NOMO-1 treated with DMSO at 0.1 percent for 48 hours (cell line): Measurements from ENCODE around the gene MCEMP1.

Source experiments
- DNase-seq: peaks from one replicate; lab custom pipeline; 2025; ENCODE audit not compliant: unreplicated experiment; lab: John Stamatoyannopoulos, UW

MCEMP1 gene

GRCh38 chr19:7692417-7693088, 15.7 kb downstream of the MCEMP1 start:
- no peak for DNase-seq

- no peak for DNase-seq
These were observed 17.6 kb downstream of the MCEMP1 start for GRCh38 chr19:7694499-7694898.

GRCh38 chr19:7697721-7698287, 20.9 kb downstream of the MCEMP1 start:
- DNase-seq: no peak

DNA sequence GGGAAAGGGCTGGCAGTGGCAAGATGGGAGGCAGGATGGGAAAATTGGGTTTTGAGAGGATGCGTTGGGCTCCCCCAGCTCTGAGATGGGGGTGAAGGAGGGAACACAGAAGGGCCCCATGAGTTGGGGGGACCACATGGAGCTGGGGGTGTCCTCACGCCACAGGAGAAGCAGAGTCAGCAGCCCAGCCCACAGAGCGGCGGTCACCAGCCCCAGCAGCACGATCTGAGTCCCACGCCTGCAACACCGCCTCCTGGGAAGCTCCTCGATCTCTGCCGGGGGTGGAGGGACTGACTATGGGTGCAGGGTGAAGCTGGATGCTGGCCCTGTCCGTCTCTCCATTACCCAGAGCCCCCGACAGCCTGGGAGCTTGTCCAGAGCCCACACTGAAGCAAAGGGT, 21.7 kb downstream of the MCEMP1 start:
- DNase-seq: no peak

GRCh38 chr19:7699003-7699402, 22.1 kb downstream of the MCEMP1 start:
- DNase-seq: no peak

- DNase-seq: no peak
These were observed 22.8 kb downstream of the MCEMP1 start for GRCh38 chr19:7699417-7700401.

GRCh38 chr19:7701049-7701653, 24.3 kb downstream of the MCEMP1 start:
- no peak for DNase-seq

- peak; percentile 63 for DNase-seq
These were observed 25.0 kb downstream of the MCEMP1 start, which contains the start of gene FCER2 for GRCh38 chr19:7701654-7702457. Gene FCER2 (minus strand): TSS chr19:7702131. CDS start chr19:7699760, 2,371 bp downstream.

DNA sequence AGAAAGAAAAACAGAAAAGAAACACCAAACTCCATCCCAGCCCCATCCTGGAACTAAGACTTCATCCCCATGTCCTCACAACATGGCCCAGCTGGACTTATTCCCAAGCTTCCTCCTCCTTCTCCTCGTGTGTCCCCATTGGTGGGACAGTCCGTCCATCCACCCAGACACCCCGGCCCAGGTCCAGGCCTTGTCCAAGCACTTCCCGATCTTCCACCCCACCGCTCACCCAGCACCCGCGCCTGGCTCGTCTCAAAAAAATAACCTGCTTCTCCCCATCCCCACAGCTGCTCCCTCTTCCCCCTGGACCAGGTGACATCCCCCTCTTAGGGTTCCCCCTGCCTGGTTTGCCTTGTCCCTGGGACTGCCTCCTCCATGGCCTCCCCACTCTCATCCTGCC, 26.4 kb downstream of the MCEMP1 start:
- DNase-seq: no peak

GRCh38 chr19:7704280-7705060, 27.6 kb downstream of the MCEMP1 start:
- DNase-seq: no peak

DNA sequence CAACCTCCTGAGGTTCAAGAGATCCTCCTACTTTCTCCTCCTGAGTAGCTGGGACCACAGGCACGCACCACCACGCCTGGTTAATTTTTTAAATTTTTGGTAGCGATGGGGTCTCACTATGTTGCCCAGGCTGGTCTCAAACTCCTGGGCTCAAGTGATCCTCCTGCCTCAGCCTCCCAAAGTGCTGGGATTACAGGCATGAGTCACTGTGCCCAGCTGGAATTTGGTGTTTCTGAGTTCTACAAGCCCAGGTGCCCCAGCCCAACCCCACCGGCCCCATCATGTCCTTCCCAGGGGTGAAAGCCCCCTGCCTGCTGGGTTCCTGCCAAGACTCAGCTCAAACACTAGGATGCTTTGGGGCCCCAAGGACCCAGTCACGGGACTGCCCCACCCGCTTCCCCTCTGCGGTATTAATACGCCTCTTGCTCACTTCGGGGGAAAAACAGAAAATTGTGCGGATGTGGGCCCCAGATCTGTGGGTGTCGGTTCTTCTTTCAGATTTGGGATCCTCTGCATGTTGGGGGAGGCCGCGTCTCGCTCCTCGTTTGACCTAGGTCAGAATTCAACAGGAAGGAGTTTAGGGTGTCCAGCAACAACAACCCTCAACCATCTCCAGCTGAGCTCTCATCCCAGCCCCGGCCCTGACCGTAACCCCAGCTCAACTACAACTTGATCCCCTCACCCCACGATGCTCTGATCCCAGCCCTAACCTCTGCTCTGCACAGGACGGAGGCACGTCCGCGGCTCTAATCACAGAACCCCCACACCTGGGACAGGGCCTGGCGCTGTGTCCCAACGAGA, 28.7 kb downstream of the MCEMP1 start:
- DNase-seq: peak; percentile 92

DNA sequence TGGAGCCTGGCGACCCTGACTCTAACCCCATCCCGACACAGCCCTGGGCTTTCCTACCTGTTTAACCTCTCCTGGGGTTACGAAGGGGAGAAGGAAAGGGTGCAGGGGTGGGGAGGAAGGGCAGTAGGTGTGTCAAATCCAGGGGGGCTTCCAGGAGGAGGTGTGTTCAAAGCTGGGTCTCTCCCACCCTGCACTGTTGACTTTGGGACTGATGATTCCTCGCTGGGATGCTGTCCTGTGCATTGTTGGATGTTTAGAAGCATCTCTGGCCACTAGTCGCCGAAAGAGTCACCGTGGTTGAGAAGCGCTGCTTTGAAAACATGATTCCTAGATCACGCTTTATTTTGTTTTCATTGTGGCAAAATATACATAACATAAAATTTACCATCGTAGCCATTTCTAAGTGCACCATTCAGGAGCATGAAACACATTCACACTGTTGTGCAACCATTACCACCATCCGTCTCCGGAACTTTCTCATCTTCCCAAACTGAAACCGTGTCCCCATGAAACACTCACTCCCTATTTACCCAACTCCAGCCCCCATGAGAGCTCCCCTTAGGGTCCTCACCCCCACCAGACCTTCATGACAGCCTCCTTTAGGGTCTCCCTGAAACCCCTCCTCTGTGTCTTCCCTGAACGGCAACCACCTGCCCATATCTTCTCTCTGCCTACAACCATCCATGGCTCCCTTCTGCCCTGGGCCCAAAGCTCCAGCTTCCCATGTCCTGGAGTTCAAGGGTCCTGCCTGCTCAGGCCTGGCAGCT, 29.5 kb downstream of the MCEMP1 start:
- DNase-seq: peak; percentile 23

GRCh38 chr19:7706955-7707456, 30.1 kb downstream of the MCEMP1 start:
- DNase-seq: no peak

- DNase-seq: no peak
These were observed 33.1 kb downstream of the MCEMP1 start for GRCh38 chr19:7709932-7710460.

- no peak for DNase-seq
These were observed 33.7 kb downstream of the MCEMP1 start for GRCh38 chr19:7710616-7711015.

- no peak for DNase-seq
These were observed 38.8 kb downstream of the MCEMP1 start for GRCh38 chr19:7715671-7716070.

DNA sequence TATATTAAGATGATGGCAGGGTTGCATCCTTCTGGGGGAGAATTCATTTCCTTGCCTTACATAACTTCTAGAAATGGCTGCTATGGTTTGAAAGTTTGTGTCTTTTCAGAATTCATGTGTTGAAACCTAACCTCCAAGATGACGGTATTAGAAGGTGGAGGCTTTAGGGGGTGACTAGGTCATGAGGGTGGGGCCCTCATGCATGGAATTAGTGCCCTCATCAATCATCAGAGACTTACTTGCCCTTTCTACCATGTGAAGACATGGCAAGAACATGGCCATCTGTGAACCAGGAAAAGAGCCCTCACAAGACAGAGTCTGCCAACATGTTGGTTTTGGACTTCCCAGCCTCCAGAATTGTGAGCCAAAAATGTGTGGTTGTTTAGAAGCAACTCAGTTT, 39.9 kb downstream of the MCEMP1 start:
- no peak for DNase-seq

- DNase-seq: no peak
These were observed 41.8 kb downstream of the MCEMP1 start for GRCh38 chr19:7718668-7719067.
